NCI-H345 (cell line): Measurements from ENCODE around the gene NME4.

ENCODE experiments used
- DNase-seq: peaks from one replicate; lab custom pipeline; 2025; lab: John Stamatoyannopoulos, UW

The NME4 gene

GRCh38 chr16:426906-427249, 29.9 kb downstream of the NME4 start:
- DNase-seq: no peak

- DNase-seq: no peak
Measured at GRCh38 chr16:427250-427649, 30.3 kb downstream of the NME4 start.

- no peak for DNase-seq
Measured at GRCh38 chr16:430904-431303, 33.9 kb downstream of the NME4 start.

DNA sequence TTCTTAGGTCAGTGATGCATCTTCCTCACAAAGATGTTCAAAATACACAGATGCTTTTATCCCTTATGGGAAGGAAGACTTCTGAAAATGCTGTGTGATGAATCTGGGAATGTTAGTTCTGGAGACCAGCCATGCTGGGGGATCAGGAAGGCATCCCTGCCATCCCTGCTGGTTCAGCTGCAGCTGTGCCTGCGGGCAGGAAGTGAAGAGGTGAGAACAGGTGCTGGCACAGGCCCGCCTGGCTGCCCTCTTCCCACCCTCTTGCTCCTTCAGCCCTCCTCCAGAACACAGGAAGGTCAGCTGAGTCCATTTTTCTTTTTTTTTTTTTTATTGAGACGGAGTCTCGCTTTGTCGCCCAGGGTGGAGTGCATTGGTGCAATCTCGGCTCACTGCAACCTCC, 43.6 kb downstream of the NME4 start:
- no peak for DNase-seq

DNA sequence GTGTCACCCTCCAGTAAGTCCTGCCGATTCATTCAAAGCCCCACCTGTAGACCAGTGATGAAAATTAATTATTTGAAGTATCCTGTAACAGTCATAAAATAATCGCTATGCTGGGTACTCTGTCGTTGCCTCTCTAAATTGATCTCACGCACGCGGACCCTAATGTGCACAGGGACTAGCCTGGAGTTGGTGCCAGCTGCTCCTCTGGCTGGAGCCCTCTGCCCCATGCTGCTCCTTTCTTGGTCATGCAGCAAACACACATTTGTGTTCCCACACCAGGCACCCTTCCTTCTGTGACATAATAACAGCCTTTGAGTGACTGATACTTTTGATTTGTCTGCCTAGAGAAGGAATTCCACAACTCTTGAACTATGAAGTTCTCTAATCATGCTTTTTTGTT, 44.4 kb downstream of the NME4 start:
- DNase-seq: no peak

GRCh38 chr16:442976-443375, 46.0 kb downstream of the NME4 start:
- no peak for DNase-seq

DNA sequence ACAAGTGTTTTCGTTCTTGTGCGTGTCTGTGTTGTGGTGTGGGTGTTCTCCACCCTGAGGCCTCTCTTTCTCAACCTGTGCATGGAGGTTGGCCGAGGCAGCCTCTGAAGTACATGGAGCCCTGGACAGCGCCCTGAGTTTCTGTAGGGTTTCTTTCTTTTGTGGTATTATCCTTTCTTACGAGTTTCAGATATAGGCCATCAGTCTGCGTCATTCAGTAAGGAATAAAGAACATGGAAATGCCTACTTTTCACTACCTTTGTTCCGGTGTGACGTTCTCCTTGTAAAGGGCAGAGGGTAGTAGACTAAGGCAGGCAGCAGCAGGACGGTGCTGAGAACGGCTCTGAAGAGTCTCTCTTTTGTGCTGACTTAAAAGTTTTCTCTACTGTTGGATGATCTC, 47.0 kb downstream of the NME4 start:
- no peak for DNase-seq

- no peak for DNase-seq
Measured at GRCh38 chr16:445566-445965, 48.6 kb downstream of the NME4 start.
